Pons (tissue), 1 donor: ENCODE results near the gene INTS11.

Source experiments
- DNase-seq: peaks from one replicate; pipeline ENCODE4 v3.0.0-alpha.2; 2016; ENCODE audit warnings: low spot score

Gene INTS11

GRCh38 chr1:1357871-1358432 is 33.5 kb upstream of the INTS11 start:
- DNase-seq: no peak

- DNase-seq: no peak
Observed at GRCh38 chr1:1356796-1357401, 32.4 kb upstream of the INTS11 start.

DNA sequence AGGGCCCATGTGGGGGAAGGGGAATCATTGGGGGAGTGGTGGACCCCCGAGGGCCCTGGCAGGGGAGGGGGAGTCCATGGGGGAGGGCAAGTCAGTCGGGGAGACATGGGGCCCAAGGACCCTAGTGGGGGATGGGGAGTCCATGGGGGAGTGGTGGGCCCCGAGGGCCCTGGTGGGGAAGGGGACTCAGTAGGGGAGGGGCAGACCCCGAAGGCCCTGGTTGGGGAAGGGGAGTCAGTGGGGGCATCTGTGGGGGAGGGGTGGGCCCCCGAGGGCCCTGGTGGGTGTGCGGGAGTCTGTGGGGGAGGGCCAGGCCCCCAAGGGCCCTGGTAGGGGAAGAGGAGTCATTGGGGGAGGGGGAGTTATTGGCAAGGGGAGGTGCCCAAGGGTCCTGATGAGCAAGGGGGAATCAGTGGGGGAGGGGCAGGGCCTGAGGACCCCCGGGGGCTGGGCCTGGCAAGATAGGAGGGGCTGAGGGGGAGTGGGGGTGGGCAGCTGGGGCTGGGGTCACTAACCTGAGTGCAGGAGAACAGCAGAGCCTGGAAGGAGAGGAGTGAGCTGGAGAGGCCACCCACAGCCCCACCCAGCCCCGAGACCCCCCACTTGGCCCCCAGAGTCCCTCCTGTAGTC is 31.8 kb upstream of the INTS11 start:
- DNase-seq: no peak

DNA sequence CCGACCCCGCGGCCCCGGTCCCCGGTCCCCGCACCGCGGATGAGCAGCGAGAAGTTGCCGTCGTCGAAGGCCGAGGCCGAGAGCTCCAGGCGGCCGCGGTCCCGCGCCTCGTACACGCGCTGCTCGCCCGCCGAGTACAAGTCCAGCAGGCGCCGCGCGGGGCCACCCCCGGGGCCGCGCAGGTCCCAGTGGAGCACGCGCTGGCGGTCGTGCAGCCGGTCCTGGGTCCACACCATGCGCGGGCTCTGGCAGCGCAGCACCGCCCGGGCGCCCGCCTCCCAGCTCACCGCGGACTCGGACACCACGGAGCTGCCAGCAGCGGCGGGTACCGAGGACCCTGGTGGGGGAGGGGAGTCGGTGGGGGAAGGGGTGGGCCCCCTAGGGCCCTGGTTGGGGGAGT is 31.0 kb upstream of the INTS11 start:
- no peak for DNase-seq

- DNase-seq: no peak
Observed at GRCh38 chr1:1354271-1355247, 30.1 kb upstream of the INTS11 start.

GRCh38 chr1:1353389-1354151 is 29.1 kb upstream of the INTS11 start:
- no peak for DNase-seq

- DNase-seq: no peak
Observed at GRCh38 chr1:1352786-1353388, 28.4 kb upstream of the INTS11 start.

DNA sequence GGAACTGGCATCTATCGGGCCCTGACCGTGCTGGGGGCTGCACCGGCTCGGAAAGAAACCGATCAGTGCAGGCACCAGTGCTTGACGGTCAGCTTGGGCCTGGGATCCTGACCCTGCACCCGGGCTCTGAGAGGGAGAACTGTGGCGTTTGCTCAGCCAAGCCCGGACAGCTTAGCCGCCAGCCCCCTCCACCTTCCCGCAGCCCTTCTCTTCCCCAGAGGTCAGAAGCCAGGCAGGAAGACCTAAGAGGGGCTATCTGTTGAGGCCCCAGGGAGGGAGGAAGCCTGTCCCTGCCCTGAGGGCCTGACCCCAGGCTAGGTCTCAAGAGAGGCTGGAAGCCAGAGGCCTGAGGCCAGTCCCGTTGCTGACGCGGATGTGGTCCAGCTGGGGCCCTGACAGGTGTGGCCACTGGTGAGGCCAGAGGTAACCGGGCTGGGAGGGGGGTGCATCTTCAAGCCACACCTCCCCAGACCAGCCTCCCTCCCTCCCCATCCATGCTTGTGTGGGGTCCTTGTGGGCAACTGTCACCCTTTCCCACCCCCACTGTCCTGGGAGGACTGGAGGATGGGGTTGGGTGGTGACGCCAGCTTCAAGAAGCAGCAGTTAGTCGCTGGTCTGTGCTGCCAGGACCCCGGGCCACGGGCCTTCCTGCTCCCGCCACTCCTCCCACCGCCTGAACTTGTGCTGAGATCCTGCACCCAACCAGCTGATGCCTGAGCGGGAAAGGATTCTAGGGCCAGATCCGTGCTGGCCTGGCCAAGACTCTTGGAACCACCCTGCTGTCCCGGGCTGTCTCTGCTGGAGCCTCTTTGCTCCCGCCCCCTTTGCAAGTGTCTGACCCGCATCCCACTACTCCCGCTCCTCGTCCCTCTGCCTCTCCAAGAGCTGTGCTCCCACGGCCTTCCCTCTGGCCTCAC is 27.3 kb upstream of the INTS11 start:
- no peak for DNase-seq

- DNase-seq: no peak
Observed at GRCh38 chr1:1349256-1350012, 25.0 kb upstream of the INTS11 start, which contains the start of gene DVL1. TSS of gene DVL1 (minus strand) at chr1:1349418. CDS start at chr1:1349065, 353 bp downstream.

DNA sequence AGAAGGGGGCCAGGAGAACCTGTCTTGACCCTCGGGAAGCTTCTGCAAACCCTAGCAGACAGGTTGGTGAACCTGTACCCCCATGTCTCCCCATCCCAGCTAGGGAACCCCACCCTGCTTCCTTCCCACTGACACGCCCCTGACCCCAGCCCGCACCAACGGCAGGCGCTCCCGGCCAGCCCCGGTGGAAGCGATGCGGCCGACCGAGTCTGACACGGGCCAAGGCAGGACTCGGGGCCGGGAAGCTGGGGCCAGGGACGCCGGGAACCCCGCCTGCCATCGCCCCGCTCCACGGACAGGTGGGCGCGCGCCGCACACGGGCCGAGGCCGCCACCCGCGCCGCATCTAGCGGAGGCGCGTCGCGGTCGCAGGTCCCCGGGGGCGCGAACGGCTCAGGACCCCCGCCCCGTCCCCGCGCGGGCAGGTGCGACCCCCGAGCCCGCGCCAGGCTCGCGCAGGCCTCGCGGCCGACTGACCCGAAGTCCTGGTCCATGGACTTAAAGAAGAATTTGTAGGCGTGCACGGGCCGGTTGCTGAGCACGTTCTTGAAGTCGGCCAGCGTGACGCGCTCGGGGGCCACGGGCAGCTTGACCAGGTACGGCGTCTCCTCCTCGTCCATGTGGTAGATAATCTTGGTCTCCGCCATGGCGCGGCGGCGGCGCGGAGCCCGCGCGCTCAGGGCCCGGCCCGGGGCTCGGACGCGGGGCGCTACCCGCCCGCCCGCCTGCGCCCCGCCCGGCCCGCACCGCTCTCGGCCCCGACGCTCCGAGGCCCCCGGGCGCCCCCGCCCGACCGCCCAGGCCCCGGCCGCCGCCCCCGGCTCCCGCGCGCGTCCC is 24.2 kb upstream of the INTS11 start:
- no peak for DNase-seq

DNA sequence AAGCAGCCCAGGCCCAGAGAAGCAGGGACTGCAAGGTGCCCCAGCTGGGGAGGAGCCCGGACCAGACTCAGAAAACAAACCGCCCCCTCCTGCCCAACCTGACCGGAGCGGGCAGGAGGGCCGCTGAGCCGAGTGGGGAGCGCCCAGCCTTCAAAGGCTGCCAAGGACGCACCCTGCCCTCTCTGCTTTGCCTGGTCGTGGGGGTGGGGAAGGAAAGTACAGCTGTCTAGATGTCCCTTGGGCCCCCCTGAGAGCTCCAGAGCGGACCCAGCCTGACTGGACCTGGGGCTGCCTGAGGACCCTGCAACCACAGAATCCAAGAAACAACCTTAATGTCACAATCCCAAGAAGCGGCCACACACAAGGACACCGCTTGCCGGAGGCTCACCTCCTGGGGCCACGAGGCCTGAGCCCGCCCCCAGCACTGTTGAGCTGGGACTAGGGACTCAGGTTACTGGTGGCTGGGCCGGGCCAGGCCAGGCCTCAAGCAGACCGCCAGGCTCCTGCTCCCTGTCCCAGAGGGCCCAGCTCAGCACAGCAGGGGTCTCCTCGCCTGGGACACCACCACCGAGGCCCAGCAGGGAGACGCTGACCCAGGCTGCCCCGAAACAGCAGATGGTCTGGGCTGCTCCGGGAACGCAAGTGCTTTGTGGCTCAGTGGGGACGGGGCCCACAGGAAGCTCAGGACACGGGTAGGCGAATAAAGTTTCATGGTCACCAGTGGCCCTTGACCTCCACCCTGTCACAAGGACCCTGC is 23.4 kb upstream of the INTS11 start:
- no peak for DNase-seq

DNA sequence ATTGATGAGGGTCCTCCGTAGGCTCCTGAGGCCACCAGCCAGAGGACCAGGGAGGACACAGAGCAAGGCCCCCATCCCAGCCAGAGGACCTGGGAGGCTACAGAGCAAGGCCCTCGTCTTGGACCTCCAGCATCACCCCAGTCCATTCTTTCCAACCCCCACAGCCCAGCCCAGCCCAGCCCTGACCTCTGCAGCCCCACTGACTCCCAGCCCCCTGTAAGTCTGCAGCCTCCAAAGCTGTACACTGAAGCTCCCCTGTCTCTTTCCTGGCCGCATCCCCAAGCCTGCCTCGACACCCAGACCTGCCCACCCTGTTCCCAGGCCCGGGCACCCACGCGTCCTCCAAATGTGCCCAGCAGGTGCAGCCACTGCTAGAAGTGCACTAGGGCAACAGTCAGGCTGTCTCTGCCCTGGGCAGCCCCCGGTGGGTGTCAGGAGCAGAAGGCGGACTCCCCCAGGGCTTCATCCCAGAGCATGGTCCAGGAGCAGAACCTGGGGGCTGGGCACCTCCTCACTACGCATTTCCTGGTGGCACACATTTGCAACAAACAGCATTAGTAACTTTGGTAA is 22.7 kb upstream of the INTS11 start:
- DNase-seq: no peak

DNA sequence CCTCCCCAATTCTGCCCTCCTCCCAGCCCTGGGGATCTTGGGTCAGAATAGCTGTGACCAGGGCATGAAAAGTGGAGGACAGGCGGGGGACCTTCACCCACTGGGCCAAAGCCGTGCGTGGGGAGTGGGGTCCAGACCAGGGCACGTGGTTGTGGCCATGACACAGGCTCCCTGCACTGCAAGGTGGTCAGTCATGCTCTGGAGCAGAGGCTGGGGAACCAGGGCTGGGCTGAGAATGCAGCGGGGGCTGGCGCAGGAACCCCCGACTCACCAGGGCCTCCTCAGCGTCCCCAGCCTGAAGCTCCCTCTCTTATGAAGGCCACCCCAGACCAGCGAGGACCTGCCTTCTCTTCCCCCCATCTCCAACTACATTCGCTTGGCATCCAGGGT is 22.0 kb upstream of the INTS11 start:
- no peak for DNase-seq

DNA sequence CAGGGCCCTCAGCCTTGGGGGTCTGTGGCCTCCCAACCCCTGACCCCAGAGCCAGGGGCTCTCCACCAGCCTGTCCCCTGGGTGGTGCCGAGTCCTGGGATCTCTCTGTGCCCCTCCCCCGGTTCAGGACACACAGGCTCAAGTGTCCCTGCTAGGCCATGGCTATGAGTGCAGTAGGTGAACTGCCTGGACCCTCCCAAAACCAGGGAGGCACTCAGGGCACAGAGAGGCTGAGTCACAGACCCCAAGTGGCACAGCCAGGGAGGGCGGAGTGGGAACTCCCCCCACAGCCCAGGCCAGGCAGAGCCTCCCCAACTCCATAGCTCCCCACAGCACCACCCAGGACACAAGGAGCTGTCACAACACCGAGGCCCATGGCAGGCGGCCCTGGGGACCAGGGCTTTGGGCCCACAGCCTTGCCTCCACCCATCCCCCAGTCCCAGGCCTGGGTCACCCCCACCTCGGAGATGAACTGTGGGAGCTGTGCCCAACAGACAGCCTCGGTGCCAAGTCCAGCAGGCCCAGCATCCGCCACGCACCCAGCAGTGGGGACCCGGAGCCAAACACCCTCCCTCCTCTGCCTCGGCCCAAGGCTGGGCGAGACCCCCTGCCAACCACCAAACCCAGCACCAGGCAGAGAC is 21.5 kb upstream of the INTS11 start:
- no peak for DNase-seq

GRCh38 chr1:1345384-1345783 is 20.9 kb upstream of the INTS11 start:
- DNase-seq: no peak

DNA sequence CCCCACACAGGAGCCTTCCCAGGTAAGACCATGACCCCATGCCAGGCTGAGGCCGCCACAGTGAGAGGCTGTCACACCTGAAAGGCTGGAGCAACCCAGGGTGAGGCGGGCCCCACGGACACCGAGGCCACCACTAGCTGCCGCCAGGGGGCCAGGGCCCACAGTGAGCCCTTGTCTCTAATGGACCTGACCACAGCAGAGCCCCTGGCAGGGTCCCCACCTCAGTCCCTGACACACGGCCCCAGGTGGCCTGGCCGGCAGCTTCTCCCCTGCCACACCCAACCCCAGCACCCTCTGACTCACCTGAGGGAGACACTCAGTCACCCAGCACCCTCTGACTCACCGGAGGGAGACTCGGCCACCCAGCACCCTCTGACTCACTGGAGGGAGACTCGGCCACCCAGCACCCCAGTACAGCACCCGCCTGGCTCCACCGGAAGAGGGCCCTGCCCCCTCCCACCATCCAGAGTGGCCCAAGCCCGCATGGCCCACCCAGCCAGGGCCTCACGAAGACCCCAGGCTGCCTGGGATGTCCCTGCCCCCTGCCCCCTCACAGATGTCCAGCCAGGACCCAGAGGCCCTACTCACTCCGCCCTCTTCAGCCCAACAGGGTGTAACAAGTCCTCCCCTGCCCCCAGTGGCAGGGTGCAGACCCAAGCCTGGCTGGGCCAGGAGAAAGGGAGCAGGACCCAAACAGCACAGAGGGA is 20.3 kb upstream of the INTS11 start:
- DNase-seq: no peak
